ENCODE results near the gene ANKDD1A.

DNA sequence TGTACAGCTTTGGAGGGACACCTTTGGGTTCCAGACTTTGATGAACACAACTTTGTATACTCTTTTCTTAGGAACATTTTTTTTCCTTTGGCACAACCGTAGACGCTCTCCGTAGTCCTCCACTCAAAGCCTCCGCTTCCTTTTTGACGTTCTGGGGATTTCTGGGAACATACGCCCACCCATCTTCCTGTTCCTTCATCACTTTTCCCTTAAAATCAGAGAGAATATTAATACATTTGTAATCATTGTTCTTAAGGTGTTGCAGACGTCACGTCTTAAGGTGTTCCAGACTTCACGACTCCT is 78.4 kb downstream of the ANKDD1A start:
- TF ChIP-seq ZNF274 (IDR thresholded peaks at IDR 0.05; ENCODE audit: low read depth, low read length) (no peak), SUZ12 (IDR thresholded peaks at IDR 0.05; ENCODE audit: extremely low read depth, insufficient read depth, insufficient read length) (no peak)

All from NT2/D1 (cell line).